NCI-H1417 treated with DMSO at 0.1 percent for 48 hours (cell line): ENCODE data around the gene TRIP13.

Source experiments
- DNase-seq: peaks from one replicate; lab custom pipeline; 2025; lab: John Stamatoyannopoulos, UW

The TRIP13 gene

DNA sequence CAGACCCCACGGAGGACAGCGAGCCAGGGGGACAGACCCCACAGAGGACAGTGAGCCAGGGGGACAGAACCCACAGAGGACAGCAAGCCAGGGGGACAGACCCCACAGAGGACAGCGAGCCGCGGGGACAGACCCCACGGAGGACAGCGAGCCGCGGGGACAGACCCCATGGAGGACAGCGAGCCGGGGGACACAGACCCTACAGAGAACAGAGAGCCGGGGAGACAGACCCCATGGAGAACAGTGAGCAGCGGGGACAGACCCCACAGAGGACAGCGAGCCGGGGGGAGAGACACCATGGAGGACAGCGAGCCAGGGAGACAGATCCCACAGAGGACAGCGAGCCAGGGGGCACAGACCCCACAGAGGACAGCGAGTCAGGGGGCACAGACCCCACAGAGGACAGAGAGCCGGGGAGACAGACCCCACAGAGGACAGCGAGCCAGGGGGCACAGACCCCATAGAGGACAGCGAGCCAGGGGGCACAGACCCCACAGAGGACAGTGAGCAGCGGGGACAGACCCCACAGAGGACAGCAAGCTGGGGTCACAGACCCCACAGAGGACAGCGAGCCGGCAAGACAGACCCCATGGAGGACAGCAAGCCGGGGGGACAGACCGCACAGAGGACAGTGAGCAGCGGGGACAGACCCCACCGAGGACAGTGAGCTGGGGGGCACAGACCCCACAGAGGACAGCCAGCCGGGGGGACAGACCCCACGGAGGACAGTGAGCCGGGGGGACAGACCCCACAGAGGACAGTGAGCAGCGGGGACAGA is 37.5 kb upstream of the TRIP13 start:
- no peak for DNase-seq

DNA sequence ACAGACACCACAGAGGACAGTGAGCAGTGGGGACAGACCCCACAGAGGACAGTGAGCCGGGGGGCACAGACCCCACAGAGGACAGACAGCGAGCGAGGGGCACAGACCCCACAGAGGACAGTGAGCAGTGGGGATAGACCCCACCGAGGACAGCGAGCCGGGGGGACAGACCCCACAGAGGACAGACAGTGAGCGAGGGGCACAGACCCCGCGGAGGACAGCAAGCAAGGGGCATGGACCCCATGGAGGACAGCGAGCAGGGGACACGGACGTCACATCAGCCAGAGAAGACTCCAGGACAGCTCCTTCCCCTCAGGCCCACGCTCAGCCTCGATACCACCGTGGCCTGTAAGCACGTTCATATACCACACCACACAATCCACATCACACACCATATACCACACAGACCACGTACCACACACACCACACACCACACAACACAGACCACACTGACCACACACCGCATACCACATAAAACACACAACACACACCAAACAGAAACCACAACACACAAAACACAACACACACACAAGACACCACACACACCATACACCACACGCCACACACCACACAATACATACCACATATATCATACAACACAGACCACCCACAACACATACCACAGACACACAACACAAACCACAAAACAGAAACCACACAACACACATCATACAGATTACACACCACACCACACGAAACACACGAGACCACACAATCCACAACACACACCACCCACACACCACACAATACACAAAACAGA is 36.7 kb upstream of the TRIP13 start:
- no peak for DNase-seq

DNA sequence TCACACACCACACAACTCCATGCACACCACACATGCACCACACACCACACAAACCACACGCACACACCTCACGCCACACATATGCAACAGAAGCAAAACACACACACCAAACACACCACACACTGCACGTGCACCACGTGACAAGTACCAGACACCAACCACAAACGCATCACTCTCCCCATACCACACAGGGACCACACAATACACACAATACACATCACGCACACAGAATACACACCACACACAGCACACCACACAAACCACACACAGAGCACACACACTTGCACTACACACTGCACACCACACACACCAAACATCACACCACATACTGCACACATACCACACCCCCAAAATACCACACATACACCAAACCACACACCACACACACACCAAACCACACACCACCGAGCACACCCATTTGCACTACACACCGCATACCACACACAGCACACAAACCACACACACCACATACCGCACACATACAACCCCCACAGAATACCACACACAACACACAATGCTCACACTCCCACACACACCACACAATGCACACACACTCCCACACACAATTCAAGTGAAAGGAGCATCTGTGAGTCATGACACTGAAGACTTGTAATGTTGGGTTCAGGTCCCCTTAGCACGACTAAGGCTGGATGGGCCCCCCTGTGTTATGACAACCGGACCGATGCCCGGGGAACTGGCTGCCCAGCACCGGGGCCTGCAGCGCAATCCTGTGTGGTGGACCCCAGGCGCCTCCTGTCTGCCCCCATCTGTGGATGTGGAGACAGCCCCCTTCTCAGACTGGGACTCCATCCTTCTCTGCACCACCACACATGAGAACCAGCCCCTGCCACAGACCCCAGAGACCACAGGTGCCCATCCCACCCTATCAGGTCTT is 35.9 kb upstream of the TRIP13 start:
- no peak for DNase-seq

DNA sequence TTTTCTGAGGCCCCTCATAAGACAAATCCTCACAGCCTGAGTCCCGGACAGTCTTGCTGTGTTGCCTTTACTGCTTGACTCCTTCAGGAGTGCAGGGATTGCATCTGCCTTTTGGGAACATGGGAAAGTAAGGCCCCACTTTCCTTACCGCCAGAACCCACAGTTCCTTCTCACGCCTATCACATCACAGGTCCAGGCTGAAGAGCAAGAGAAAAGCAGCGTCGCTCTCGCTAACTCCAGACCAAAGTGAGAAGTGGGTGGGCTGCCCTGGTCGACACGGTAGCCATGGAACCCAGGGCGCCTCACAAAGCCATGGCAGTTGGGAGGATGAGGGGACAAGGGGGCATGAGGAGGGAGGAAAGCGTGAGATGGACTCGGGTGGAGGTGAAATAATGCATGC is 34.0 kb upstream of the TRIP13 start:
- DNase-seq, result no peak

DNA sequence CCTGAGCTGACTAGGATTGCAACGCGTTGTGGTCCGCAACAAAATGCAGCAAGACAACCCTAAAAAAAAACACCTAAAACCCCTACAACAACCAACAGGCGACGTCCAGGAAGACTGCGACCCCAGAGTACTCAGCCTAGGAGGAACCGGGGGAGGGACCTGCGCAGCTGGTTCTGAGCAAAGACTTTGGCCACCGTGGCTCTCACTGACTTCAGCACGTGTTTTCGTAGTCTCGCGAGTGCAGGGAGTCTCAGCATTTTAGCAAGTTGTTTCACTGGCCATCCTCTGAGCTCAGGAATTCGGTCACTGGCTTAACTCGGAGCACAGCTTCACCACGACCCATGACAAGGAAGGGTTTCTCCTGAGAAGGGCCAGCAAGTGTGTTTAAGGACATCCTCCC is 33.3 kb upstream of the TRIP13 start:
- DNase-seq, result no peak

DNA sequence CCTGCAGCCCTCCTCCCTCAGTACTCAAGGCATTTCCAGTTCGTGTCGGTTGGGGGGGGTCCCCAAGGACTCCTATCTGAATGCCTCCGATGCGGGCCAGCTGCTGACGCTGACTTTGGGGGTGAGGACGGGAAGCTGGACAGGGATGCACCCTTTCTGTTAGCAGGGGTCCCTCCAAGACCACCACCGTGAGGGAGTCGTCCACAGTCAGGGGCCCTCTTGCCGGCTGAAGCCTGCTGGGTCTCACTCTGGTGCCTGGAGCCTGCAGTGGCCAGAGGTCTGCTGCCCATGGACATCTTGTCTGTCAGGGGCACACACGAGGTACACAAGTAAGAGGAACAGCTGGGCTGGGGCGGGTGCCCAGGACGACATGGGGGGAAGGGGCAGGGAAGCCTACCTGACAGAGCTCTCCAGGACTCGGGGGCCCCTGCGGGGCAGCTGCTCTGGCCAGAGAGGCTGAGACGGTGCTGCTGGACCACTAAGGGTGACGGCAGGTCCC is 32.8 kb upstream of the TRIP13 start:
- DNase-seq, result no peak

DNA sequence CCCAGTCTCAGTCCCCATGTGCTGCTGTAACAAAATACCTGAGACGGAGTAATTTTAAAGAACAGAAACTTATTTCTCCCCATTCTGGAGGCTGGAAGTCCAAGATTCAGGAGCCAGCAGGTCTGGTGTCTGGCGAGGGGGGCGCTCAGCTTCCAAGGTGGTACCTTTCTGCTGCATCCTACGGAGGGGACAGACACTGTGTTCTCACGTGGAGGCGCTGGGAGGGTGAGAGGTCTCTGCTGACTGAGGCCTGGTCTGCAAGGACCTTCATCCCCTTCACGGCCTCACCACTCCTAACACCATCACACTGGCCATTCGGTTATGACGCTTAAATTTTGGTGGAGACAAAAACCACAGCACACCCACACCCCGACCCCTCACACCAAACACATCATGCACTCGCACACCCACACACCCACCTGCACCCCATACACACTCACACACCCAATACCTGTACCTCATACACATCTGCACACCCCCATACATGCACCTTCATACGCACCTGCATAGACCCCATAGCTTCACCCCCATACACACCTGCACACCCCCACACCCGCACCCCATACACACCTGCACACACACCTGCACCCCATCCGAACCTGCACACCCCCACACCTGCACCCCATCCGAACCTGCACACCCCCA is 32.1 kb upstream of the TRIP13 start:
- no peak for DNase-seq

DNA sequence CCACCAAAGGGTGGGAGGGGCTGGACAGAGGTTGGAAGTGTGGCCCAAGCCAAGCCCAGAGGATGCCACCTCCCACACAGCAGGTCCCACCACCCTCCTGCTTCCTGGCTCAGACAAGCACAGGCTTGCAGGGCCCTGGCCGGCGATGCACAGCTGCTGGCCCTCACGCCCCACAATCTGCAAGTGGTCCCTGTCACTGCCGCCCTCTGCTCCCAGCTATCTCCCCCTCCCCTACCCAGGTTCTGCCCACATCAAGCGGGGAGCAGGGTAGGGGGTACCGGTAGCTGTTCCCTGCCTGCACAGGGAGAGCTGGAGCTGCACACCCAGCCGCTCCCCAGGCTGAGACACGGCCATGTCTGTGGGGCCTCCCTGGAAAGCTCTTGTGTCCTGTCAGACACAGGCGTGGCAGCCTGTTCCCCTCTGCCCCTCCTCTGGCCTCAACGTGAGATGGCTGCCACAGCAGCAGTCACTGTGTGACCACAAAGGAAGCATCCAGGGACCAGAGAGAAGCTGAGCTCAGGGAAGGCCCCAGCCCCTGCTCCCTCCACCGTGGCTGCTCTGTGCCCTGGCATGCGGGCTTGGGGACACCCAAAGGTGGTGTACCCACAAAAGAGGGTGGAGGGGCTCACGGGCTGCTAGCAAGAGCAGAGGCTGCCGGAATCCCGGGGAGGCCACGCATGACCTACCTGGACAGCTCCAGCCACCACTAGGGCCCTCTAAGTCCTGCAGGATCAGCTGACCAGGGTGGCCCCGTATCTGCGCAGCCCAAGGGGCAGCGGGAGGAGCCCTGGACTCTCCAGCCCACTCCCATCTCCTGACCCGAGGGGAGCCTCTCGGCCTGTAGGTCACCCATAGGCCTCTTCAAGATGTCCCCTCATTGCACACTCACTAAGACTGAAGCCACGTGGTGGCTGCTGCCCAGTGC is 31.0 kb upstream of the TRIP13 start:
- no peak for DNase-seq

DNA sequence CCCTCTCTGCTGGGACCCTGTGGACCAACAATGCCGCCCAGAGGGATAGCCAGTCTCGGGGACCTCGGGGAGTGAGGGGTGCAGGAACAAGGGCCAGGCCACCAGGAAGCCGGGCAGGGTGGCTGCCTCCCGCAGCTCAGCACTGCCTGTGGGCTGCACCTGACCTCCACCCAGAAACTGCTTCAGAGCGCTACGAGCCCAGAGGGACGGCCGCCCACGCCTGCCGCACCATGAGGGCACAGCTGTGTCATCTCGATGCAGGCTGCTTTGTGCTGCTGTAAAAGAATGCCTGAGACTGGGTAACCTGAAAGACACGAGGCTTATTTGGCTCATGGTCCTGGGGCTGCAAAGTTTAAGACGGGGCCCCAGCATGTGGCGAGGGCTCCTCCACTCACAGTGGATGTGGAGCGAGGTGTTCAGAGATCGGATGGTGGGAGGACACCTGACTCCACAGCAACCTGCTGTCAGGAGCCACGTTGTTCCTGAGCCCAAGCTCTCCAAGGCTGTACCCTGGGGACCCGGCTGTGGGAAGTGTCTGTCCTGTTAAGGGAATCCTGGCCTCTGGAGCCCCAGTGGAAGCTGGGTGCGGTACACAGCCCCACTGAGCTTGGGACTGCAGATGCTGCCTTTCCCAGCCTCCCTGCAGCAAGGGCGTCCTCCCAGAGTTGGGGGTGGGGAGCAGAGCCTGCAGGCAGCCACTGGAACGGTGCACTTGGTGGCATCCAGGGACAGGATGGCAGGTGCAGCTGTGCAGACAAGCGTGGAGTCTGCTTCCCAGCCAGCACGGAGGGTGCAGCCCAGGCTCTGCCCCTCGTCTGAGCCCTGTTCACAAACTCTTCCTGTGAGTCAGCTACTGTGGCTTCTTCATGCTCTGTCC is 30.1 kb upstream of the TRIP13 start:
- DNase-seq, result no peak

DNA sequence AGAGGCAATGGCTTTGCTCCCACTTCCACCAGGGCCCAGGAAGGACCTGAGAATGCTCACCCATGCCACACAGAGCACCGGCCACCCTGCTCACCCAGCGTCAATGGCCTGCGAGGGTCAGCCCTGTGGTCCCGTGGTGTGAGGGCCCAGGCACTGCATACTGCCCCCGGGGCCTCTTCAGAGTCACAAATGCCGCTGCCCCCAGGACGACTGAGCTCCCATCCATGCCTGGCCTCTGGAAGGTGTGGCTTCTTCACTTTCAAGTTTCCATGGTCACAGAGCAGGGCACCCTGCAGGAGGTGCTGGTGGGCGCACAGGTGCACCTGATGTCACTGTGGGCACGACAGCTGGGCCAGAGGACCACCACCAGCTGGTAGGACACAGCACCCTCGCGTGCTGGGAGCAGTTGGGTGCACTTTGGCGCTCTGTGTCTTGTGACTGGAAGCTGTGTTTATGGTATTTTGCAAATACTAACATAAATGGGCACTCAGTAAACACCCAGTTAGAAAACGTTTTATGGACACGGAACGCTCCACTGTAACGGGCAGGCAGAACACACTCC is 29.4 kb upstream of the TRIP13 start:
- DNase-seq, result no peak

DNA sequence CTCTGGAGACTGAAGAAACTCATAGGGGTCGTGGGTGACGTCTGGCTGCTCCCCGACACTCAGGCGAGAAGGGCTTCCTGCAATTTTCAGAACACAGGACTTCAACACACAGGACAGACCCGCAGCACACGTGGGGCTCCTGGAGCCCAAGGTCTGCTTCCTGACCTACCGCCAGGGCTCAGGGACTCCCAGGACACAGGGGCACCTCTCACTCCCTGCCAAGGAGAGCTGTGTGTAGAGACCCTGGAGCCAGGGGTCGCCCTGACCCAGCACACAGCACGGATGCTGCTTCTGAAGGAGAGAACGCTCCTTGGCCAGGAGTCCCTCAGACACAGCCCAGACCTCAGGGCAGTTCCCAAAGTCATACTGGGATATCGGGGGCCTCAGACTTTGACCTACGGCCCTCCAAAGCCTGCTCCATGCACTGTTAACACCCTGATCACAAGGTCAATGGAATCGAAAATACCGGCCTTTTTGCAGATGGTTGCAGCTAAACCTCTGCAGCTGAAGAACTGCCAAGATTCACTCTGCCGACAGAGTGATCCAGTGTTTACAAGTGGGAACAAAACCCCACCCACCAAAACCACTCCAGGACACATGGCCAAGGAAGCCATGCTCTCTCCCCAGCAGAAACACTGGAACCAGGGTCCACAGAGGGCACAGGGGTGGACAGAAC is 28.1 kb upstream of the TRIP13 start:
- DNase-seq, result no peak

DNA sequence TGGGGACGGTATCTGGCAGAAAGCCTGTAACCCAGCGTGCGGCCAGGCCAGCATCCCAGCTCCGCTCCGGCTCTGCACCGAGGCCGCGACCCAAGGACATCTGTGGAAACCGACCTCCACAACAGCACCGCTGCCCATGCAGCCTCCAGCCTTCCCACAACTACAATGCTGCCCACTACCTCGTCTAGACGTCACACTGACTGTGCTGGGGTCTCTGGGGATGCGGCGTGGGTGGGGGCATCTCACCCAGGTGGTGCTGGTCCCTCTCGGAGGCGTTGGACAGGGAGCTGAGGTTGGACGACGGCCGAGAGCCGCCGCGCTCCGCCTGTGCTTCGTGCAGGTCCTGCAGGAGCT is 27.5 kb upstream of the TRIP13 start:
- no peak for DNase-seq

DNA sequence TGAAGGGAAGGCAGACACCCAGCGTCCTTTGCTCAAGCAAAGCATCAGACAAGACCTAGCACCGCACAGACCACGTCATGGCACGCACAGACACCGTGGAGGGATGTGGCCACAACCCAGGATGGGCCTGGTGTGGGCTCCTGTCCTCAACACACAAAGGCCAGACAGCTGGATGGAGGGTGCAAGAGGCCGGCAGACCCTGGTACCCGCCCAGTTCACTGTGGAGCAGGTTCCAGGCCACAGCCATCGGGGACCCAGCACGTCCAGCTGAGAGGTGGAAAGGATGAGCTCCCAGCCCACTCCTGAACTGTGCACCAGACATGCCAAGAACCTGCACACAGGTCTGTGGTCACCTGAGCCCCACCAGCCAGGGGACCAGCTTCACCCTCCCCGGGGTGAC is 26.9 kb upstream of the TRIP13 start:
- DNase-seq, result no peak

DNA sequence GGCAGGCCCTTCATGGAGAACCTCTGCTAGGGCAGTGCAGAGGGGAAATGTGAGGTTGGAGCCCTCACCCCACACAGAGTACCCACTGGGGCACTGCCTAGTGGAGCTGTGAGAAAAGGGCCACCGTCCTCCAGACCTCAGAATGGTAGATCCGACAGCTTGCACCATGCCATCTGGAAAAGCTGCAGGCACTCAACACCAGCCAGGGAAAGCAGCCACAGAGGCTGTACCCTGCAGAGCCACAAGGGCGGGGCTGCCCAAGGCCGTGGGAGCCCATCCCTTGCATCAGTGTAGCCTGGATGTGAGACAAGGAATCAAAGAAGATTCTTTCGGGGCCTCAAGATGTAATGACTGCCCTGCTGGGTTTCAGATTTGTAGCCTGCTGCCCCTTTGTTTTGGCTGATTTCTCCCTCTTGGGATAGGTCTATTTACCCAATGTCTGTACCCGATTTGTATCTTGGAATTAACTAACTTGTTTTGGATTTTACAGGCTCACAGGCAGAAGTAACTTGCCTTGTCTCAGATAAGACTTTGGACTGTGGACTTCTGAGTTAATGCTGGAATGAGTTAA is 25.3 kb upstream of the TRIP13 start:
- DNase-seq, result no peak

DNA sequence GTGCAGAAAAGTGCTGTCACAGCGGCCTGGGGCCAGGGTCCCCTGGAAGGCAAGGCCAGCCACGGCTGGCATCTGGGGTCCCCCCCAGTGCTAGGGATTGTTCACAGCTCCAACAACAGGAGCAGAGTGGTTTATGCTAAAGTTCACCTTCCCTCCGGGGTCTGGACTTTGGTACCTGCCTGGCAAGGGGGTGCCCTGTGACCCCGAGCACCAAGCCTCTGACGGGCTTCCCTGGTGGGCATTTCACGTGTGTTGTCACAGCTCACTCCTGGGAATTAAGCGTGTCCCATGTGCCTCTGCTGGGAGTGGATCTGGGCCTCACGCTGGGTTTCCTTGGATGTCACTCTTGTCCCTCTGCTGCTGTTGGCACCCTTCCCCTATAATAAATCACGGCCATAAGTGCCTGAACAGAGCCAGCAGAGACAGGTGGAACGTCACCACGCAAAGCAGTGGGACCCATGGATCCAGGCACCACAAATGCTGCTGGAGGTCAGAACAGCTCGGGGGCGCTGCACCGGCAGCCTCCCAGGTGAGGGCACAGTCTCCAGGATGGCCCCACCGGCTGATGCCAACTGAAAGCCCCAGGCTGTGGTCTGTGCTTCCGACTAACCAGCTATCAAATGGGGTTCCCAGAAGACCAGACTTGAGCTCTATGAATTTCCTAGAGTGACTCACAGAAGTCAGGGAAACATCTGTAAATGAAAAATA is 24.1 kb upstream of the TRIP13 start:
- DNase-seq, result no peak

DNA sequence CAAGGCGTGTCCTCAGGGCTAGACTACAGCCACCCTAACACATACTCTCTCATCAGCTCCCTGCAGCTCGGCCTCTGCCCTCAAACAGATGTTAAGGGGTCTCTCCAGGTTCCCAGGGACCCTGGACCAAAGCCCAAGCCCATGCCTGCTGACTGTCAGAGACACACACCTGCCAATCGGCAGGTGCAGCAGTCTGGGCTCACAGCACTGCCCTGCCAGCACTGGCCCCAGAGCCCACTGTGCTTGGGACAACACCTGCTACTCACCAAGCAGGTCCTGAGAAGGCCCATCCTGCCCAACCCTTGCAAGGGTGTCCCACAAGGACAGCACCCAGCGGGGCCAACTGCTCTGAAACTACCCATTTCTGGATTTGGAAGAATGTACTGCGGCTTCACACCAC is 21.7 kb upstream of the TRIP13 start:
- DNase-seq, result no peak

DNA sequence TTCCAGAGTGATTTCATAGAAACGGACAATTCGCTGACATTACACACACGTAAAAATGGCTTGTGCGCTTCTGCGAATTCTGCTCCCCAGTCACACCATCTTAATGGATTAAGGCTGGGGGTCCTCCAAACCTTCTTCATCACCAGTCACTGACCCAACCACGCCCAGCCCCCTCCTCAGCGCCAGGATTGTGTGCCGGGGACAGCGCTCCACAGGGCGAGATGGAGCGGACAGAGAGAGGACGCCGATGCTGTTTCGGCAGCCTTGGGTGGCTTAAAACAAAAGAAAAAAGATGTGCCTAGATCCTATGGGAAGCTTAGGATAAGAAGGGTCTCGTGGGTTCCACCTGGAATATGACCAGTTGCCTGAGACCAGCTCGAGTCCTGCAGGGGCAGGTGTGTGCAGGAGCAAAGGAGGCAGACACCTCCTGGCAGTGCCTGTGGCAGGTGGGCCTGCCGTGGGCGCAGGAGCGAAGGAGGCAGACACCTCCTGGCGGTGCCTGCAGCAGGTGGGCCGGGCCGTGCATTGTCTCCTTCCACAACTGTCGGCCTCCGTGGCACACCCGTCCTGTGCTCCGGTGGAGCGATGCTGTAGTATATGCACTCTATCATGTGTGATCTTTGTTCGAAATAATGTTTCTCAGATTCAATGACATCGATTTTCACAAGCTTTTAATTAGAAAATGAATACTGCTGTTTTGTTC is 20.9 kb upstream of the TRIP13 start:
- no peak for DNase-seq
